NCI-H82 treated with DMSO at 0.1 percent for 48 hours (cell line): ENCODE data around the gene ACACA.

ENCODE experiments used
- DNase-seq: peaks from one replicate; lab custom pipeline; 2025; ENCODE audit not compliant: unreplicated experiment; lab: John Stamatoyannopoulos, UW

Gene ACACA

DNA sequence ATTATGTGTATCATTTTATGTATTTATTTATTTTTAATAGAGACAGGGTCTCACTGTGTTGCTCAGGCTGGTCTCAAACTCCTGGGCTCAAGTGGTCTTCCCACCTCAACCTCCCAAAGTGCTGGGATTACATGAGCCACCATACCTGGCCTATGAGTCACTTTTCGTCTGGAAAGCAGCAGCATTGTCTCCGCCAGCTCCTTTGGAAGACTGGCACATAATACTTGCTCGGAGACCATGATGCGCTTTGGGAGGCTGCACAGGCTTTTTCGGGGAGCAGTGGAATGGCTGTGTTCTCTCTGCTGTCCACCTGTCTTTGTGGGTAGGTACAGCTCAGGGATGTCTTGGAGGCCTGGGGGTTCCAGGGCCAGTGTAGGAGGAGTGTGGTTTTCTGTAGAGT lies 355.7 kb downstream of the ACACA start:
- no peak for DNase-seq

DNA sequence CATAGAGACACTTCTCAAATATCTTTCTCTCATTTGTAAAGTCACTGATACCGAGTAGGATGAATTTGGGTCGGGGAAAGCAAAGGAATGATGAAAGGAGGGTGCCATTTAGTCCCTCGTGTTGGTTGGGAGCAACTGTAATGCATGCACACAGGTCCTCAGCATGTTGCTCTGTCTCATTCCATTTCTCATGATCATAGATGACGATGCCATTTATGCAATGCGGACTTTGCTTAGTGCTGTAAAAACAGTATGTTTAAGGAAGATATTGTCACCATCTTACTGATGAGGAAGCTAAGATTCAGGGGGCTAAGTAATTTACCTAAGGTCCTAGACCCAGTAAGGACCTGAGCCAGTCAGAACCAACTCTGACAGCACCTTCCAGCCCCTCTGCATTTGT lies 357.8 kb downstream of the ACACA start:
- DNase-seq: no peak

DNA sequence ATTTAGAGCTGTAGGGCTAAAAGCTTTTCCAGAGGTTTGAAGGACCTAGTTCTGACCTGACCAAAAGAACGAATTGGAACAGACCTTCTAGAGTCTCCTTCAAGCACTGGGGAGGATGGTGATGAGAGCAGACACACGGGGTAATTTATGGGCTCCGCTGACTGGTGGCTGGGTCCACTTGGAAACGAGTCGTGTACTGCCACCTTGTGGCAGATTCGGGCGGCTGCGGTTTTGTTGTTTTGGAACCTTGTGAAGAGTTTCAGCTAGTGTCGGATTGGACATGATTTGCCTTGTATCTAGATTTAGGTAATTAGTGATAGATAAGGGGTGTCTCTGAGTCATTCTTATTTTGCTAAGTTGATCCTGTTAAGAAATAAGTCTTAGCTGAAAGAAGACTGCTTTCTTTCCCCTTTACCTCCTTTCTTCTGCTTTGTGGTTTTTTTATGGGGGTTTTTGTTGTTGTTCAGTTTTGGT lies 359.0 kb downstream of the ACACA start:
- peak; percentile 78 for DNase-seq

DNA sequence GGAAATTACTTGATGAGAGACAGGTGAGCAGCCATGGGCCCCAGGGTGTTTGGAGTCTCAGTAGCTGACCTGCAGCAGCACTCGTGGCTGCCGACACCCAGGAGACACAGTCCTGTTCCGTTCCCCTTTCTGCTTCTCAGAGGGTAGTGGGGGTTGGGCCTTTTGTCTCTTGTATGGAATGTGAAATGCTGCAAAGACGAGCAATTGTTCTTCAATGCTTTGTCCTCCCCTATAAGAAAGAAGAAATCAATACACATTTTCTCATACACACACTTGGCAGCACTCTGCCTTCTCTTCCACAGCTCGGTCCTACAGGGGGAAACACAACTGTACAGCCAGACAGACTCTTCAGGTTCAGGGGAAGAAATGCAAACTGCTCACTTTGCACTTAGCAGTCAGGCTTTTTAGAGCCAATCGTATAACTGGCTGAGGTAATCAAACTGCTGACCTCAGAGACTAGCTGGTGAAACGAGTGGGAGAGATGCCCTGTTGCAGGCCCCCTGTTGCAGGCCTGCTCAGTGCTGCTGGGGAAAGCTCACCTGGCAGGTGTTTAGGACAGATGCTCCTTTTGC lies 361.2 kb downstream of the ACACA start:
- DNase-seq: no peak

DNA sequence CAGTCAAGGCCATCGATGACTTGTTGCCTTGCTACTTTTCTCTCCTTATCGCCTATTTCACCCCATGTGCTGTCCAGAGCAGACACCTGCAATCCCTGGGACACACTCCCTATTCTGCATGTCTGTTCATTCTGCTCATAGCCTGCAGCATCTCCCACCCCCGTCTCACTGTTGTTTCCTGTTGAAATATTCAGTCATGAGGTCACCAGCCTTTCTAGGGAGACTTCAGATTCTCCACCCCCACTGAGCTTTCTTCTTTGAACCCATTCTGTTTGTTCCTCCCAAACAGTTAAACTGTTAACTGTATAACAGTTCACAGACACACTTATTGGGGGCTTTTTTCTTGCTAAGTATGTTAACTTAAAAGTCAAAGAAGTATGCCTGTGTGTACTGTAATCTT lies 363.4 kb downstream of the ACACA start:
- no peak for DNase-seq

DNA sequence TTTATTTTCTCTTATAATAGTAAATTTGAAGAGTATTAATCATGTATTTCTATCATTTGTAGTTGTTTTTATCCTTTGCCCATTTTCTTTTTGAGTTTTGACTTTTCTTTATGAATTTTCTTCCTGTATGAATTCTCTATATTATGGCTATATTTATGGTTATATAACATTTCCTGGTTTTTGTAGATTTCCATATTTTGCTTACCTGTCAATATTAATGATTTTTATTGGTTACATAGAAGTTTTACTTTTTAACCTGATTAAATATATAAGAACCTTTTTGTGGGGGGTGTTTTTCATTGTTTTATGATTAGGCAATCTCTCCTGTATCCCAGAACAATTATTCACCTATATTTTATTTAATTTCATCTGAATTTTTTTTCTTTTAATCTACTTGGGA lies 364.7 kb downstream of the ACACA start:
- DNase-seq: no peak

DNA sequence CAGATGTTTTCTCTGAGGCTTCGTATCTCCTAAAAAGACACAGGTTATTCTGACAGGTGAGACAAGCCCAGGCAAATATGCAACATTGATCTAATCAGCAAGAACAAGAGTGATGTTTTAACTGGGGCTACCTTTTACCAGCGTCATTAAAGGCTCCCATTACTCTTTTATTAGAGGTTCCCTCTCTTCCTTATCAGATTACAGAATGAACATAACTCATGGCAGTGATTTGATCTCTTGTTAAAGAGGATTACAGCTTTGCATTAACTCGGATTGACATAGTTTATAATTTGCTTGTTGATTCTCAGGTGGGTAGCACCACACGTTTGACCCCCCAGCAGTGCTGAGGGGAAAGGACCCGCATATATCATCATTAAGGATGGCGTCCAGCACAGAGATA lies 367.4 kb downstream of the ACACA start:
- DNase-seq: peak; percentile 55

DNA sequence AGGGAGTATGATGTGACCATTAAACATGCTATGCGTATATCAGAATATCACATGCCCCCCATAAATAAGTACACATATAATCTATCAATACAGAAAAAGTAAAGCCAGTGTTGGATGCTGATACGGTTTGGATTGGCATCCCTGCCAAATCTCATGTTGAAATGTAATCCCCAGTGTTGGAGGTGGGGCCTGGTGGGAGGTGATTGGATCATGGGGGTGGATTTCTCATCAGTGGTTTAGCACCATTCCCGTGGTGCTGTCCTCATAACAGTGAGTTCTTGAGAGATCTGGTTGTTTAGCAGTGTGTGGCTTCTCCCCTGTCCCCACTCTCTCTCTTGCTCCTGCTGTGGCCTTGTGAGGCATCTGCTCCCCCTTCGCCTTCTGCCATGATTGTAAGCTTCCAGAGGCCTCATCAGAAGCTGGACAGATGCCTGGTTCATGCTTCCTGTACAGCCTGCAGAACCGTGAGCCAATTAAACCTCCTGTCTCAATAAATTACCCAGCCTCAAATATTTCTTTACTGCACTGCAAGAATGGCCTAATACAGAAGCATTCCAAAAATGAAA lies 369.0 kb downstream of the ACACA start:
- DNase-seq: no peak
